NCI-H69 (cell line): Measurements from ENCODE around the gene LDB2.

Experiments used
- DNase-seq: peaks from one replicate; lab custom pipeline; 2025; lab: John Stamatoyannopoulos, UW

The LDB2 gene

GRCh38 chr4:16843831-16844508 is 54.5 kb downstream of the LDB2 start:
- DNase-seq, result no peak

- DNase-seq, result no peak
Measured at GRCh38 chr4:16838226-16838875, 60.1 kb downstream of the LDB2 start.

GRCh38 chr4:16837475-16837874 is 61.0 kb downstream of the LDB2 start:
- DNase-seq, result no peak

- DNase-seq, result no peak
Measured at GRCh38 chr4:16836324-16836723, 62.1 kb downstream of the LDB2 start.

GRCh38 chr4:16835597-16836247 is 62.7 kb downstream of the LDB2 start:
- no peak for DNase-seq

GRCh38 chr4:16834814-16835213 is 63.6 kb downstream of the LDB2 start:
- DNase-seq, result no peak

- no peak for DNase-seq
Measured at GRCh38 chr4:16833722-16834121, 64.7 kb downstream of the LDB2 start.

GRCh38 chr4:16830081-16830480 is 68.4 kb downstream of the LDB2 start:
- no peak for DNase-seq

- no peak for DNase-seq
Measured at GRCh38 chr4:16827794-16828724, 70.4 kb downstream of the LDB2 start.

- no peak for DNase-seq
Measured at GRCh38 chr4:16827045-16827444, 71.4 kb downstream of the LDB2 start.

GRCh38 chr4:16826406-16826910 is 72.0 kb downstream of the LDB2 start:
- no peak for DNase-seq

- DNase-seq, result no peak
Measured at GRCh38 chr4:16824278-16824806, 74.1 kb downstream of the LDB2 start.

GRCh38 chr4:16820329-16820728 is 78.1 kb downstream of the LDB2 start:
- no peak for DNase-seq

GRCh38 chr4:16819652-16820051 is 78.8 kb downstream of the LDB2 start:
- DNase-seq, result no peak

- no peak for DNase-seq
Measured at GRCh38 chr4:16818005-16818404, 80.4 kb downstream of the LDB2 start.

- DNase-seq, result no peak
Measured at GRCh38 chr4:16817286-16817685, 81.2 kb downstream of the LDB2 start.

- no peak for DNase-seq
Measured at GRCh38 chr4:16814361-16814760, 84.1 kb downstream of the LDB2 start.

- DNase-seq, result no peak
Measured at GRCh38 chr4:16812041-16812440, 86.4 kb downstream of the LDB2 start.

GRCh38 chr4:16809943-16810342 is 88.5 kb downstream of the LDB2 start:
- DNase-seq, result no peak

GRCh38 chr4:16809064-16809463 is 89.4 kb downstream of the LDB2 start:
- no peak for DNase-seq

GRCh38 chr4:16807355-16807754 is 91.1 kb downstream of the LDB2 start:
- no peak for DNase-seq

GRCh38 chr4:16804581-16804980 is 93.9 kb downstream of the LDB2 start:
- DNase-seq, result no peak
